HG03575 (cell line): ENCODE measurements around the gene SNAP29.
"Not testable (repeated sequence)": the region's sequence is repeated elsewhere in the genome, so short reads cannot be mapped to it uniquely, and the experiment has no call there.

ENCODE experiments used
- ATAC-seq: cut with Tn5 transposase; IDR thresholded peaks from one replicate; pipeline ENCODE4 v1.9.1; 2021; ENCODE audit not compliant: unreplicated experiment, insufficient number of reproducible peaks, low FRiP score; ENCODE audit errors: extremely low read depth

SNAP29 gene

GRCh38 chr22:20918663-20919218 is 59.9 kb downstream of the SNAP29 start:
- no peak for ATAC-seq

- no peak for ATAC-seq
Observed at GRCh38 chr22:20919718-20920117, 60.9 kb downstream of the SNAP29 start.

GRCh38 chr22:20920881-20921203 is 62.0 kb downstream of the SNAP29 start:
- ATAC-seq: no peak

GRCh38 chr22:20922141-20922751 is 63.4 kb downstream of the SNAP29 start:
- no peak for ATAC-seq

GRCh38 chr22:20926243-20926642 is 67.4 kb downstream of the SNAP29 start:
- no peak for ATAC-seq

- no peak for ATAC-seq
Observed at GRCh38 chr22:20927940-20928572, 69.2 kb downstream of the SNAP29 start.

GRCh38 chr22:20928573-20928967 is 69.8 kb downstream of the SNAP29 start:
- ATAC-seq: no peak

- no peak for ATAC-seq
Observed at GRCh38 chr22:20930004-20930403, 71.2 kb downstream of the SNAP29 start.

GRCh38 chr22:20930435-20930834 is 71.6 kb downstream of the SNAP29 start:
- ATAC-seq: not testable (repeated sequence)

- ATAC-seq: no peak
Observed at GRCh38 chr22:20931126-20931654, 72.4 kb downstream of the SNAP29 start.

GRCh38 chr22:20933910-20934309 is 75.1 kb downstream of the SNAP29 start:
- ATAC-seq: no peak

- not testable (repeated sequence) for ATAC-seq
Observed at GRCh38 chr22:20935049-20935448, 76.2 kb downstream of the SNAP29 start.

- ATAC-seq: not testable (repeated sequence)
Observed at GRCh38 chr22:20935780-20936539, 77.2 kb downstream of the SNAP29 start.

GRCh38 chr22:20937031-20937793 is 78.4 kb downstream of the SNAP29 start:
- no peak for ATAC-seq

GRCh38 chr22:20937794-20938671 is 79.2 kb downstream of the SNAP29 start:
- ATAC-seq: no peak

GRCh38 chr22:20939457-20940185 is 80.8 kb downstream of the SNAP29 start:
- ATAC-seq: not testable (repeated sequence)

- no peak for ATAC-seq
Observed at GRCh38 chr22:20940186-20940651, 81.4 kb downstream of the SNAP29 start.
